ENCODE measurements around the gene MYO16.

The MYO16 gene

DNA sequence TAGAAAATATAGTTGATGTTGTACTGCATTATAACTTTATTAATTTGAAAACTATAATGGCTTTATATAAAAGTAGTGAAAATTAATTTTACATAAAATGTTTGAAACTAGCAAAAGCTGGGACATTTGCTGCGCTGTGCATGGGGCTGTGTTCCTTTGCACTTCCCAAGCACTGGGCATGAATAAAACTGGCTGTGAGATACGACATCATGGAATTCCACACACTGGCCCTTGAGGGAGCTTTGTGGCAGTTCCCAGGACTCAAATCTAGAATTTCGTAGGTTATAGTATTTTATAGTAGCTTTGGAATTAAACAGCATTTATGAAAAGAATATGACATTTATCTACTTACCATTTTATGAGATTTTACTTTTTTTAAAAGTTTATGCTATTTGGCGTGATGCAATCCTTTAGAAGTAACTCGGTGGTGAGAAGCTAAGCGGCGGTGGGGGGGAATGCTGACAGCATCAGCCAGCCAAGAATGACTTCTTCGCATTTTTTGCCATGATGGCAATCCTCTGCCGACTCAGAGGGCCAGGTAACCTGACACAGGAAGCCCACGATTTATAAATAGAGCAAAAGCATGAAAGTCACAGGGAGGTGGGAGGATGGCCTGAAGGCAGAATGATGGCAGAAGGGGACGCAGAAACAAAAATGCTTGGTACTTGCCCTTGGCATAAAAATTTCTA is 553.5 kb downstream of the MYO16 start:
- Histone ChIP-seq H3K36me3 (ENCODE audit: low read length) (no peaks in the 10 kb centered on the region), H3K9me2 (replicated peaks; ENCODE audit: insufficient read depth, low read length) (no peaks in the 10 kb centered on the region), H3K4me2 (ENCODE audit: low read depth, low read length, poor library complexity, severe bottlenecking) (no peak overlapping the region), H2AFZ (ENCODE audit: low read depth, low read length, severe bottlenecking) (no peak overlapping the region), H3F3A (ENCODE audit: insufficient read depth) (no peaks in the 10 kb centered on the region), H3K79me2 (ENCODE audit: insufficient read depth, low read length) (no peaks in the 10 kb centered on the region), H3K4me3 (ENCODE audit: insufficient read depth, low read length, poor library complexity, severe bottlenecking) (no peak overlapping the region), H3K27me3 (ENCODE audit: low read length) (no peaks in the 10 kb centered on the region), H3K9me3 (ENCODE audit: insufficient read depth, low read length) (no peaks in the 10 kb centered on the region), H3K9ac (ENCODE audit: low read length) (no peak overlapping the region), H4K20me1 (ENCODE audit: low read depth, low read length) (no peaks in the 10 kb centered on the region), H3K27ac (ENCODE audit: low read depth, low read length) (no peak overlapping the region)
- TF ChIP-seq, protein P1, sequence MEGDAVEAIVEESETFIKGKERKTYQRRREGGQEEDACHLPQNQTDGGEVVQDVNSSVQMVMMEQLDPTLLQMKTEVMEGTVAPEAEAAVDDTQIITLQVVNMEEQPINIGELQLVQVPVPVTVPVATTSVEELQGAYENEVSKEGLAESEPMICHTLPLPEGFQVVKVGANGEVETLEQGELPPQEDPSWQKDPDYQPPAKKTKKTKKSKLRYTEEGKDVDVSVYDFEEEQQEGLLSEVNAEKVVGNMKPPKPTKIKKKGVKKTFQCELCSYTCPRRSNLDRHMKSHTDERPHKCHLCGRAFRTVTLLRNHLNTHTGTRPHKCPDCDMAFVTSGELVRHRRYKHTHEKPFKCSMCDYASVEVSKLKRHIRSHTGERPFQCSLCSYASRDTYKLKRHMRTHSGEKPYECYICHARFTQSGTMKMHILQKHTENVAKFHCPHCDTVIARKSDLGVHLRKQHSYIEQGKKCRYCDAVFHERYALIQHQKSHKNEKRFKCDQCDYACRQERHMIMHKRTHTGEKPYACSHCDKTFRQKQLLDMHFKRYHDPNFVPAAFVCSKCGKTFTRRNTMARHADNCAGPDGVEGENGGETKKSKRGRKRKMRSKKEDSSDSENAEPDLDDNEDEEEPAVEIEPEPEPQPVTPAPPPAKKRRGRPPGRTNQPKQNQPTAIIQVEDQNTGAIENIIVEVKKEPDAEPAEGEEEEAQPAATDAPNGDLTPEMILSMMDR (IDR thresholded peaks at IDR 0.05; ENCODE audit: insufficient read depth, low read length, poor library complexity, severe bottlenecking): no peak
- TF ChIP-seq EZH2phosphoT487 (conservative IDR thresholded peaks at IDR 0.05; ENCODE audit: low read length): no peak

DNA sequence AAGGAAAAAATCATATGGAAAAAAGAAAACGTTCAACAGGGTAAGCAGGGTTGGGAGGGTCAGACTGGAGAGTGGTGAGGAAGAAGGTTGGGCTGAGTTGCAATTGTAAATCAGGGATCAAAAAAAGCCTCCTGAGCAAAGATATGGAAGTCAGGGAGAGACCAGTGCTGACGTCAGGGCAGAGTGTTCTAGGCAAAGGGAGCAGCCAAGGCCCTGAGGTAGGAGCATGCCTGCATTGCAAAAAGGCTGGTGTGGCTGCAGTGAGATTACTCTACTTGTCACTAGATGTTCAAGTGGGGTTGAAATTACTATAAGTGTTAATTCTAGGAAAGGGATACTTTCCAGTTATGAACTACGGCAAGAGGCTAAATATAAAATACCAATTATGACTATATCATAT is 562.0 kb downstream of the MYO16 start:
- H3K9ac ChIP-seq (ENCODE audit: low read length): no peak overlapping the region
- no peak overlapping the region for H3K4me3 ChIP-seq (ENCODE audit: insufficient read depth, low read length, poor library complexity, severe bottlenecking)
- H4K20me1 ChIP-seq (ENCODE audit: low read depth, low read length): no peaks in the 10 kb centered on the region
- H3K4me2 ChIP-seq (ENCODE audit: low read depth, low read length, poor library complexity, severe bottlenecking): no peak overlapping the region
- no peaks in the 10 kb centered on the region for H3K79me2 ChIP-seq (ENCODE audit: insufficient read depth, low read length)
- no peaks in the 10 kb centered on the region for H3K27me3 ChIP-seq (ENCODE audit: low read length)
- TF ChIP-seq, protein P1 (IDR thresholded peaks at IDR 0.05; ENCODE audit: insufficient read depth, low read length, poor library complexity, severe bottlenecking): no peak
- no peak for TF ChIP-seq EZH2phosphoT487 (conservative IDR thresholded peaks at IDR 0.05; ENCODE audit: low read length)
- no peaks in the 10 kb centered on the region for H3K9me3 ChIP-seq (ENCODE audit: insufficient read depth, low read length)
- H2AFZ ChIP-seq (ENCODE audit: low read depth, low read length, severe bottlenecking): no peak overlapping the region
- H3K36me3 ChIP-seq (ENCODE audit: low read length): no peaks in the 10 kb centered on the region
- no peaks in the 10 kb centered on the region for H3F3A ChIP-seq (ENCODE audit: insufficient read depth)
- H3K27ac ChIP-seq (ENCODE audit: low read depth, low read length): no peak overlapping the region
- no peaks in the 10 kb centered on the region for H3K9me2 ChIP-seq (replicated peaks; ENCODE audit: insufficient read depth, low read length)

DNA sequence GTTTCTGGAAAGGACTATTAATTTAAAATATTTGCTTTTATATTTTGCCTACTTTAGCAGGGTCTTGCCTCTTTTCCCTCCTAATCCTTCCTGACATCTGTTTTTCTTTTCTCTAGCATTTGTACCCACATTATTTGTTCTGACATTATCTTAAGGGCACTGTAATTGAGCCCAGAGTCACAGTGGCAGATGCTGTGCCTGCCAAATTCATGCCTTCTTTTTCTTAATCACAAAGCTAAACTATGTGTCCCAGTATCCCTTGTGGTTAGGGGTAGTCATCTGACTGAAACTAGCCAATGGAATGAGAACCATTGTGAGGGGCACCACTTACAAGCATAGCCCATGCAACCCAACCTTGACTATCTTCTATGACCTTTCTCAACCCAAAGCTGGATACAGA is 562.9 kb downstream of the MYO16 start:
- Histone ChIP-seq H3K9me3 (ENCODE audit: insufficient read depth, low read length) (no peaks in the 10 kb centered on the region), H2AFZ (ENCODE audit: low read depth, low read length, severe bottlenecking) (no peak overlapping the region), H3K4me2 (ENCODE audit: low read depth, low read length, poor library complexity, severe bottlenecking) (no peak overlapping the region), H3K9me2 (replicated peaks; ENCODE audit: insufficient read depth, low read length) (no peaks in the 10 kb centered on the region), H3K79me2 (ENCODE audit: insufficient read depth, low read length) (no peaks in the 10 kb centered on the region), H3K36me3 (ENCODE audit: low read length) (no peaks in the 10 kb centered on the region), H3K9ac (ENCODE audit: low read length) (no peak overlapping the region), H3K27me3 (ENCODE audit: low read length) (no peaks in the 10 kb centered on the region), H3K4me3 (ENCODE audit: insufficient read depth, low read length, poor library complexity, severe bottlenecking) (no peak overlapping the region), H4K20me1 (ENCODE audit: low read depth, low read length) (no peaks in the 10 kb centered on the region), H3K27ac (ENCODE audit: low read depth, low read length) (no peak overlapping the region), H3F3A (ENCODE audit: insufficient read depth) (no peaks in the 10 kb centered on the region)
- TF ChIP-seq, protein P1 (IDR thresholded peaks at IDR 0.05; ENCODE audit: insufficient read depth, low read length, poor library complexity, severe bottlenecking): no peak
- no peak for TF ChIP-seq EZH2phosphoT487 (conservative IDR thresholded peaks at IDR 0.05; ENCODE audit: low read length)
